H1 (cell line): Measurements from ENCODE around the gene ID1. TPM values are rescaled to one million over a fixed set of nuclear protein-coding genes. Genes with fewer than 3 reads are reported as not detected.

Experiments used
- CTCF ChIA-PET: fragments of 300-600 bp; sonication (Branson Sonifier 250); formaldehyde crosslinking; loops from one replicate; lab custom pipeline; 2021; ENCODE audit not compliant: partially characterized antibody; lab: Charles Lee
- POLR2A ChIA-PET: fragments of 300-600 bp; sonication (Branson Sonifier 250); formaldehyde crosslinking; loops from one replicate; lab custom pipeline; 2021; ENCODE audit warnings: inconsistent platforms; ENCODE audit not compliant: partially characterized antibody; lab: Charles Lee
- DNase-seq, 2 experiments: peaks; one replicate each; pipeline versions ENCODE4 v3.0.0 to v3.0.0-alpha.2; 2010 to 2022; ENCODE audit warnings: low spot score in 2 of 2, low read depth in 1 of 2, mixed read lengths in 1 of 2
- FAIRE-seq: peaks from 2 replicates; lab custom pipeline; 2011; peaks lifted over from hg19 to GRCh38; lab: Jason Lieb, UNC
- H2AFZ ChIP-seq: 2 replicates; pipeline ENCODE4 v1.8.1; 2012; ENCODE audit warnings: low read length, inconsistent platforms
- H2AK5ac ChIP-seq: 2 replicates; pipeline ENCODE4 v1.6.1; 2013; ENCODE audit warnings: low read depth, low read length
- H2BK120ac ChIP-seq: replicated peaks from 2 replicates; pipeline ENCODE3; 2013; ENCODE audit warnings: low read depth, low read length, inconsistent platforms
- H2BK12ac ChIP-seq: 2 replicates; pipeline ENCODE4 v1.6.1; 2013; ENCODE audit warnings: low read depth, low read length
- H2BK15ac ChIP-seq: 2 replicates; pipeline ENCODE4 v1.6.1; 2013; ENCODE audit warnings: low read length
- H2BK20ac ChIP-seq: 2 replicates; pipeline ENCODE4 v1.6.1; 2013; ENCODE audit warnings: low read length
- H2BK5ac ChIP-seq: 2 replicates; pipeline ENCODE4 v1.6.1; 2013; ENCODE audit warnings: low read depth, low read length
- H3K14ac ChIP-seq: 2 replicates; pipeline ENCODE4 v1.6.1; 2013; ENCODE audit warnings: inconsistent platforms; ENCODE audit not compliant: insufficient read length
- H3K18ac ChIP-seq: 2 replicates; pipeline ENCODE4 v1.6.1; 2013; ENCODE audit warnings: low read length; ENCODE audit errors: extremely low read depth
- H3K23ac ChIP-seq: 2 replicates; pipeline ENCODE4 v1.6.1; 2013; ENCODE audit warnings: inconsistent platforms; ENCODE audit not compliant: insufficient read length
- H3K23me2 ChIP-seq: 2 replicates; pipeline ENCODE4 v1.6.1; 2013; ENCODE audit warnings: low read depth, low read length
- H3K27ac ChIP-seq: 2 replicates; pipeline ENCODE4 v1.6.1; 2011; ENCODE audit warnings: low read depth, low read length, inconsistent platforms
- H3K27me3 ChIP-seq, 4 experiments: replicated peaks in 1 of 4; 1 replicate in 1 of 4; 2 replicates in 3 of 4; pipeline versions ENCODE4 v1.6.1 to v1.8.1; 2011 to 2013; ENCODE audit warnings: low read length in 3 of 4, mild to moderate bottlenecking in 3 of 4, inconsistent platforms in 2 of 4, mixed read lengths in 2 of 4, moderate library complexity in 1 of 4; ENCODE audit not compliant: control insufficient read depth in 3 of 4, insufficient read depth in 3 of 4; ENCODE audit errors: extremely low read depth in 1 of 4
- H3K36me3 ChIP-seq, 4 experiments: 2 replicates each; pipeline versions ENCODE4 v1.6.1 to v1.8.1; 2011 to 2013; ENCODE audit warnings: mild to moderate bottlenecking in 4 of 4, low read length in 3 of 4, moderate library complexity in 2 of 4, control low read depth in 1 of 4, inconsistent platforms in 1 of 4; ENCODE audit not compliant: insufficient read depth in 4 of 4, control insufficient read depth in 2 of 4
- H3K4ac ChIP-seq: replicated peaks from 2 replicates; pipeline ENCODE3; 2013; ENCODE audit warnings: low read length, low read depth, mixed read lengths, inconsistent platforms; ENCODE audit not compliant: insufficient read length
- H3K4me1 ChIP-seq, 4 experiments: replicated peaks in 1 of 4; 1 replicate in 1 of 4; 2 replicates in 3 of 4; pipeline versions ENCODE4 v1.6.1 to v1.8.1; 2011 to 2013; ENCODE audit warnings: low read length in 3 of 4, inconsistent platforms in 2 of 4, mixed read lengths in 1 of 4; ENCODE audit not compliant: insufficient read depth in 4 of 4, control insufficient read depth in 3 of 4
- H3K4me2 ChIP-seq, 2 experiments: 2 replicates each; pipeline versions ENCODE4 v1.6.1 to v1.8.1; 2011 to 2013; ENCODE audit warnings: low read depth in 2 of 2, low read length in 2 of 2, control low read depth in 1 of 2, inconsistent platforms in 1 of 2, mild to moderate bottlenecking in 1 of 2; ENCODE audit not compliant: insufficient read depth in 1 of 2
- H3K4me3 ChIP-seq, 4 experiments: fragments of 200-600, 300-600 bp in 1 of 4; sonication (generic), shearing (Covaris generic), sonication (Bioruptor Twin) in 1 of 4; 2 replicates each; pipeline versions ENCODE4 v1.5.1 to v1.8.1; 2011 to 2016; ENCODE audit warnings: low read length in 4 of 4, low read depth in 3 of 4, control low read depth in 2 of 4, inconsistent platforms in 2 of 4, mild to moderate bottlenecking in 2 of 4, mixed read lengths in 1 of 4, moderate library complexity in 1 of 4; ENCODE audit not compliant: insufficient read depth in 2 of 4; ENCODE audit errors: extremely low read depth in 1 of 4
- H3K56ac ChIP-seq: replicated peaks from 2 replicates; pipeline ENCODE3; 2013; ENCODE audit warnings: low read depth, mild to moderate bottlenecking, mixed read lengths, low read length, inconsistent platforms; ENCODE audit not compliant: insufficient read length
- H3K79me1 ChIP-seq: 2 replicates; pipeline ENCODE4 v1.6.1; 2013; ENCODE audit warnings: low read depth, low read length, control low read depth
- H3K79me2 ChIP-seq, 2 experiments: 2 replicates each; pipeline versions ENCODE4 v1.6.1 to v1.8.1; 2012 to 2013; ENCODE audit warnings: low read length in 2 of 2, mild to moderate bottlenecking in 2 of 2, inconsistent platforms in 1 of 2; ENCODE audit not compliant: insufficient read depth in 2 of 2, control insufficient read depth in 1 of 2
- H3K9ac ChIP-seq, 4 experiments: replicated peaks in 1 of 4; 1 replicate in 1 of 4; 2 replicates in 3 of 4; pipeline versions ENCODE4 v1.6.1 to v1.8.1; 2011 to 2013; ENCODE audit warnings: low read depth in 3 of 4, low read length in 3 of 4, control low read depth in 2 of 4, mild to moderate bottlenecking in 2 of 4, moderate library complexity in 2 of 4, inconsistent platforms in 1 of 4; ENCODE audit errors: extremely low read depth in 1 of 4
- H3K9me3 ChIP-seq, 2 experiments: 2 replicates each; pipeline versions ENCODE4 v1.6.1 to v1.8.1; 2012 to 2013; ENCODE audit warnings: mild to moderate bottlenecking in 2 of 2, moderate library complexity in 2 of 2, control low read depth in 1 of 2, inconsistent platforms in 1 of 2, low read depth in 1 of 2, low read length in 1 of 2, mixed read lengths in 1 of 2; ENCODE audit not compliant: insufficient read depth in 2 of 2
- H4K20me1 ChIP-seq, 2 experiments: replicated peaks in 1 of 2; 2 replicates each; pipeline versions ENCODE3 to v1.8.1; 2011 to 2013; ENCODE audit warnings: inconsistent platforms in 2 of 2, low read length in 2 of 2, mild to moderate bottlenecking in 1 of 2; ENCODE audit not compliant: insufficient read depth in 2 of 2, control insufficient read depth in 1 of 2
- H4K5ac ChIP-seq: 2 replicates; pipeline ENCODE4 v1.6.1; 2013; ENCODE audit warnings: low read length, low read depth, mixed read lengths, inconsistent platforms; ENCODE audit not compliant: insufficient read length
- H4K8ac ChIP-seq: 2 replicates; pipeline ENCODE4 v1.8.0; 2013; ENCODE audit warnings: mild to moderate bottlenecking, moderate library complexity, low read length, inconsistent platforms; ENCODE audit not compliant: insufficient read depth; ENCODE audit errors: extremely low read depth
- H4K91ac ChIP-seq: replicated peaks from 2 replicates; pipeline ENCODE3; 2013; ENCODE audit warnings: low read length, mixed read lengths, inconsistent platforms; ENCODE audit not compliant: insufficient read length
- BACH1 ChIP-seq: IDR thresholded peaks from 2 replicates; pipeline ENCODE4 v1.6.1; 2012; ENCODE audit warnings: low read length, improper control_type of control experiment
- CTCF ChIP-seq, 3 experiments: IDR thresholded peaks; 1 replicate in 2 of 3; 2 replicates in 1 of 3; pipeline versions ENCODE4 v1.5.1 to v1.6.1; 2011; ENCODE audit warnings: low read length in 3 of 3, mild to moderate bottlenecking in 3 of 3, inconsistent platforms in 2 of 3, low read depth in 1 of 3, moderate library complexity in 1 of 3; ENCODE audit not compliant: insufficient read depth in 1 of 3; ENCODE audit errors: control extremely low read depth in 1 of 3
- GTF2F1 ChIP-seq: IDR thresholded peaks from 2 replicates; pipeline ENCODE4 v1.6.1; 2012; ENCODE audit warnings: low read depth, low read length, improper control_type of control experiment, borderline replicate concordance
- RBBP5 ChIP-seq: IDR thresholded peaks from 2 replicates; pipeline ENCODE4 v1.7.1; 2012; ENCODE audit warnings: low read depth, mild to moderate bottlenecking, inconsistent platforms, low read length, moderate library complexity, borderline replicate concordance
- SP4 ChIP-seq: IDR thresholded peaks from 2 replicates; pipeline ENCODE4 v1.6.1; 2012; ENCODE audit warnings: low read length, inconsistent platforms
- WGBS, 2 experiments: shearing (Covaris generic) in 1 of 2; methylation state at CpG; one replicate each; pipeline versions ENCODE4 v1.1.6 to v1.1.7; 2013 to 2015; ENCODE audit warnings: low lambda C conversion rate in 2 of 2, mixed read lengths in 2 of 2, inconsistent platforms in 1 of 2, low coverage in 1 of 2, missing lambda C conversion rate in 1 of 2; ENCODE audit not compliant: insufficient replicate concordance in 2 of 2, insufficient coverage in 1 of 2, insufficient read length in 1 of 2; ENCODE audit errors: extremely low coverage in 1 of 2, missing lambda C conversion rate in 1 of 2; 5-methylcytosine and 5-hydroxymethylcytosine counted together
- polyA plus RNA-seq, 7 experiments: library from polyadenylated mRNA; depleted of rRNA in 3 of 7; stranded (reverse) in 5 of 7; unstranded in 2 of 7; fragments of >200 nt in 5 of 7; fragments of 200-250 nt in 2 of 7; gene quantifications; 1 replicate in 5 of 7; 2 replicates in 1 of 7; 4 replicates in 1 of 7; pipeline versions ENCODE4 v1.2.1 to v1.2.3, GENCODE V29; 2011 to 2013; ENCODE audit warnings: missing spikeins in 2 of 7, mixed read lengths in 2 of 7
- total RNA-seq: library from RNA; stranded (reverse); fragmentation: NEBNext Ultra II Directional; extraction: Animal tissue kit (Norgen Biotek cat#: 25700); gene quantifications from 2 replicates; pipeline ENCODE4 v1.2.1, GENCODE V29; 2021

ID1 gene
- total and polyA plus RNA-seq, 2 of the 8 experiments (the other 6 are each of a cell fraction or from before 2014, with no cell fraction given), result 120 to 357 TPM

- Histone ChIP-seq H3K36me3 (no peaks in the 10 kb centered on the region), H3K79me2 (no peaks in the 10 kb centered on the region), H2BK12ac (peak overlapping the region; percentile 100), H3K14ac (no peak overlapping the region), H3K27ac (no peak overlapping the region), H3K4me2 (no peak overlapping the region), H3K56ac (no peak overlapping the region), H2BK15ac (peak overlapping the region; percentile 92; the same call in 1 of the 2 replicates), H2BK5ac (peak overlapping the region; percentile 100; the same call in 1 of the 2 replicates), H4K20me1 (no peaks in the 10 kb centered on the region), H2BK20ac (peak overlapping the region; percentile 97), H3K79me1 (no peaks in the 10 kb centered on the region), H3K23me2 (no peaks in the 10 kb centered on the region), H3K4me1 (peaks cover 23 to 33% (median 25%) of the 10 kb centered on the region in 4 experiments), H3K4ac (peak overlapping the region; percentile 82), H2AFZ (no peak overlapping the region), H4K5ac (peak overlapping the region; percentile 12), H3K27me3 (peaks cover 0 to 5% (median under 1%) of the 10 kb centered on the region in 4 experiments; a peak in 3 of 7 replicates), H3K4me3 (no peak overlapping the region), H3K9ac (no peak overlapping the region), H4K91ac (peak overlapping the region; percentile 81), H4K8ac (no peak overlapping the region), H2AK5ac (peak overlapping the region; percentile 100; the same call in 1 of the 2 replicates), H3K9me3 (no peaks in the 10 kb centered on the region), H3K23ac (no peak overlapping the region), H2BK120ac (peak overlapping the region; percentile 25), H3K18ac (peak overlapping the region; percentile 71)
- ChIA-PET CTCF (interaction anchor here (0.6 to 6.1 kb wide), 12 partner anchors 8 to 131 kb away, joined by 3 to 67 read pairs (median 5); partner anchors contain the start of gene ID1), POLR2A (interaction anchor here (0.8 to 12.8 kb wide), 6 partner anchors 12 to 23 kb away, joined by 3 to 281 read pairs (median 7); partner anchors contain the start of gene ID1)
- 94% methylated on average over 11 of the region's 11 CpGs; no CpG with 5 or more reads in 1 of the 2 experiments for WGBS, 2 experiments
- TF ChIP-seq GTF2F1 (no peak), BACH1 (no peak), RBBP5 (no peak), SP4 (no peak), CTCF (IDR thresholded peaks at IDR 0.05; ENCODE audit: control extremely low read depth in 1 of 3, insufficient read depth in 1 of 3, low read depth in 1 of 3, low read length in 3 of 3) (peak in 1 of 3 experiments; percentile 6; a peak in 1 of 4 replicates)
- no peak for DNase-seq
- no peak for FAIRE-seq
Observed at GRCh38 chr20:31593221-31594001, 11.7 kb upstream of the ID1 start.
